ENCODE data around the gene PDLIM1. TPM values are rescaled to one million over a fixed set of nuclear protein-coding genes. Genes with fewer than 3 reads are reported as not detected.

Gene PDLIM1
- polyA plus RNA-seq, 4 donors, result 69.7 to 81.7 (median 75.2) TPM

- DNase-seq (ENCODE audit: low read depth in 4 of 4, low spot score in 2 of 4), result no peak
Observed at GRCh38 chr10:95319239-95319638, 28.4 kb upstream of the PDLIM1 start.

- no peak for DNase-seq (ENCODE audit: low read depth in 4 of 4, low spot score in 2 of 4)
Observed at GRCh38 chr10:95315509-95315908, 24.7 kb upstream of the PDLIM1 start.

GRCh38 chr10:95314192-95314918 is 23.6 kb upstream of the PDLIM1 start:
- DNase-seq (ENCODE audit: low read depth in 4 of 4, low spot score in 2 of 4), result no peak

- DNase-seq (ENCODE audit: low read depth in 4 of 4, low spot score in 2 of 4), result no peak
Observed at GRCh38 chr10:95312986-95313495, 22.2 kb upstream of the PDLIM1 start.

- no peak for DNase-seq (ENCODE audit: low read depth in 4 of 4, low spot score in 2 of 4)
Observed at GRCh38 chr10:95312257-95312656, 21.5 kb upstream of the PDLIM1 start.

- no peak for DNase-seq (ENCODE audit: low read depth in 4 of 4, low spot score in 2 of 4)
Observed at GRCh38 chr10:95309958-95310357, 19.2 kb upstream of the PDLIM1 start.

- DNase-seq (ENCODE audit: low read depth in 4 of 4, low spot score in 2 of 4), result no peak
Observed at GRCh38 chr10:95308389-95309302, 17.8 kb upstream of the PDLIM1 start.

GRCh38 chr10:95306851-95307250 is 16.0 kb upstream of the PDLIM1 start:
- DNase-seq (ENCODE audit: low read depth in 4 of 4, low spot score in 2 of 4), result no peak

- DNase-seq (ENCODE audit: low read depth in 4 of 4, low spot score in 2 of 4), result no peak
Observed at GRCh38 chr10:95306318-95306650, 15.5 kb upstream of the PDLIM1 start.

- DNase-seq (ENCODE audit: low read depth in 4 of 4, low spot score in 2 of 4), result no peak
Observed at GRCh38 chr10:95305606-95306317, 15.0 kb upstream of the PDLIM1 start.

- DNase-seq (ENCODE audit: low read depth in 4 of 4, low spot score in 2 of 4), result no peak
Observed at GRCh38 chr10:95304976-95305375, 14.2 kb upstream of the PDLIM1 start.

GRCh38 chr10:95304463-95304862 is 13.7 kb upstream of the PDLIM1 start:
- no peak for DNase-seq (ENCODE audit: low read depth in 4 of 4, low spot score in 2 of 4)

- DNase-seq (ENCODE audit: low read depth in 4 of 4, low spot score in 2 of 4), result no peak
Observed at GRCh38 chr10:95303950-95304349, 13.1 kb upstream of the PDLIM1 start.

GRCh38 chr10:95303535-95303934 is 12.7 kb upstream of the PDLIM1 start:
- DNase-seq (ENCODE audit: low read depth in 4 of 4, low spot score in 2 of 4), result no peak

GRCh38 chr10:95300022-95300539 is 9.3 kb upstream of the PDLIM1 start:
- no peak for DNase-seq (ENCODE audit: low read depth in 4 of 4, low spot score in 2 of 4)

- no peak for DNase-seq (ENCODE audit: low read depth in 4 of 4, low spot score in 2 of 4)
Observed at GRCh38 chr10:95297402-95297801, 6.6 kb upstream of the PDLIM1 start.

- no peak for DNase-seq (ENCODE audit: low read depth in 4 of 4, low spot score in 2 of 4)
Observed at GRCh38 chr10:95296764-95297163, 6.0 kb upstream of the PDLIM1 start.

- peak in 2 of 4 donors; percentile 54 to 57 for DNase-seq (ENCODE audit: low read depth in 4 of 4, low spot score in 2 of 4)
Observed at GRCh38 chr10:95295031-95295755, 4.4 kb upstream of the PDLIM1 start.

GRCh38 chr10:95293631-95294030 is 2.8 kb upstream of the PDLIM1 start:
- DNase-seq (ENCODE audit: low read depth in 4 of 4, low spot score in 2 of 4), result no peak

- no peak for DNase-seq (ENCODE audit: low read depth in 4 of 4, low spot score in 2 of 4)
Observed at GRCh38 chr10:95291365-95292039, 699 bp upstream of the PDLIM1 start.

All from left renal cortex interstitium (tissue), 4 donors.